Right renal pelvis (tissue), 4 donors: ENCODE measurements around the gene BICRA. TPM values are rescaled to one million over a fixed set of nuclear protein-coding genes. Genes with fewer than 3 reads are reported as not detected.
"Not testable (repeated sequence)": the region's sequence is repeated elsewhere in the genome, so short reads cannot be mapped to it uniquely, and the experiment has no call there.

Source experiments
- DNase-seq, 4 donors: peaks; one replicate each; pipeline ENCODE4 v3.0.0-alpha.2; 2013; ENCODE audit warnings: low read depth in 4 of 4, low spot score in 3 of 4, missing footprints in 1 of 4
- polyA plus RNA-seq, 4 donors: library from polyadenylated mRNA; unstranded; fragments of 120-200 nt; gene quantifications; one replicate each; pipeline ENCODE4 v1.2.1, GENCODE V29; 2013; ENCODE audit not compliant: insufficient read length in 4 of 4

Gene BICRA
- polyA plus RNA-seq, 4 donors: 10.7 to 15.2 (median 12.5) TPM

GRCh38 chr19:47626238-47626637 lies 17.3 kb downstream of the BICRA start:
- no peak for DNase-seq

DNA sequence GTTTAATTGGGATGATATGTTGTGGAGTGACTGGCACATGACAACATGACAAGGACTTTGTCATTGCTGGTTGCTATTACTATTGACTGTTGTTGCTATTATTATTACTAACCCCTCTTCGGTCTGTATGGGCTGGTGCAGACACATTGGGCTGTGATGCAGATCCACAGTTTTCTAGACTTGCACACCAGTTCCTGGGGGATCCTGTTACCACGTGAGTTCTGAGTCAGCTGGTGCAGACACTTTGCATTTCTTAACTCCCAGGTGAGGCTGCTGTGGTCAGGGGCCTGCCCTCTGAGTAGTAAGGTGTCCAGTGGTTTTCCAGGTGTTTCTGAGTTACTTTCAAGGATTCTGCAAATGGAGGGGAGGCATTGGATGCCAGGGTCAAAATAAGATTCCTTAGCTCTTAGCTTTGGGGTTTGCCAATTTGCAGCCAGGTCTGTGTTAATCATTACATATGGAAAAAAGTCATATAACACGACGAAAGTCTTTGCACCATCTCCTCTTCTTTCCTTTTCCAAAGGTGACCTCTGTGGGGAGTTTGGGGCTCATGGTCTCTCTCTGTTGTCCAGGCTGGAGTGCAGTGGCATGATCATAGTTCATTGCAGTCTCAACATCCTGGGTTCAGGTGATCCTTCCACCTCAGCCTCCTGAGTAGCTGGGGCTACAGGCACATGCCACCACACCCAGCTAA lies 19.3 kb downstream of the BICRA start:
- DNase-seq: no peak

DNA sequence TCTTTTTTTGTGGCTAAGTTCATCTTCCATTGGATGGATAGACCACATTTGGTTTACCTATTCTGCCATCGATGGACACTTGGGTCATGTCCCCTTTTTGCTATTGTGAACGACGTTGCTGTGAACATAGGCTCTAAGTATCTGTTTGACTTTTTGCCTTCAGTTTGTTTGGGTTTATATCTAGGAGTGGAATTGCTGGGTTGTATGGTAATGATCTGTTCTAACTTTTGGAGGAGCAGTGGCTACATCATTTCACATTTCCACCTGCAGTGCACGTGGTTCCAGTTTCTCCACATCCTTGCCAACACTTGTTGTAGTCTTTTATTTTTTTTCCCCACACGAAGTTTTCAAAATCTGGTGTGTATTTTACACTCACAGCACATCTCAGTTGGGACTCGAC lies 21.7 kb downstream of the BICRA start:
- DNase-seq: no peak

GRCh38 chr19:47631681-47632446 lies 22.9 kb downstream of the BICRA start:
- no peak for DNase-seq

DNA sequence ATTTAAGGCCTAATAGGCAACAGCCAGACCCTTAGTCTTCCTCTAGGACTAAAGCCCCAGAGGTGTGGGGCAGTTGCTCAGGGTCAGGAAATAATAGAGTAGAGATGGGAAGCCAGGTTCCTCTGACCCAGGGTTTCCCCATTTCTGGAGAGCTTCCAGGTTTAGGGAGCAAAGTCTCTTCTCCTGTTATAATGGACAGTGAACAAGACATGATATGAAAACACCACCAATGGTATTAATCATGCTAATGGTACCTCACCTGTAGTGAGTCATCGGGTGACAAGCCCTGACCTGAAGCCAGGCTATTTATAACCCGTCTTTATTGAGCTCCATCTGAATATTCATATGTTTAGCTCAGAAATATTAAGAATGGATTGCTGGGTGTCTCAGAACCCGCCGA lies 24.6 kb downstream of the BICRA start:
- no peak for DNase-seq

GRCh38 chr19:47633996-47634395 lies 25.1 kb downstream of the BICRA start:
- no peak for DNase-seq

DNA sequence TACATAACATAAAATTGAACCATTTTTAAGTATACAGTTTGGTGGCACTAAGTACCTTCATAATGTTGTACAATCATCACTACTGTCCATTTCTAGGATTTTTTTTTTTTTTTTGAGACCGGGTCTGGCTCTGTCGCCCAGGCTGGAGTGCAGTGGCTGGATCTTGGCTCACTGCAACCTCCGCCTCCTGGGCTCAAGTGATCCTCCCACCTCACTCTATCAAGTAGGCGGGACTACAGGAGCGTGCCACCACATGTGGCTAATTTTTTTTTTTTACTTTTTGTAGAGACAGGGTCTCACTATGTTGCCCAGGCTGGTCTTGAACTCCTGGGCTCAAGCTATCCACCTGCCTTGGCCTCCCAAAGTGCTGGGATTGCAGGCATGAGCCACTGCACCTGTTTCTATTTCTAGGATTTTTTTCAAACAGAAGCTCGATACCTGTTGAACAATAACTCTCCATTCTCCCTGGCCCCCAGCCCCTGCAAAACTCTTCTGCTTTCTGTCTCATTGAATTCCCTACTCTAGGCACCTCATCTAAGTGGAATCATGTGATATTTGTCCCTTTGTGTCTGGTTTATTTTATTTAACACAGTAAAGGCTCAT lies 26.3 kb downstream of the BICRA start:
- not testable (repeated sequence) for DNase-seq

DNA sequence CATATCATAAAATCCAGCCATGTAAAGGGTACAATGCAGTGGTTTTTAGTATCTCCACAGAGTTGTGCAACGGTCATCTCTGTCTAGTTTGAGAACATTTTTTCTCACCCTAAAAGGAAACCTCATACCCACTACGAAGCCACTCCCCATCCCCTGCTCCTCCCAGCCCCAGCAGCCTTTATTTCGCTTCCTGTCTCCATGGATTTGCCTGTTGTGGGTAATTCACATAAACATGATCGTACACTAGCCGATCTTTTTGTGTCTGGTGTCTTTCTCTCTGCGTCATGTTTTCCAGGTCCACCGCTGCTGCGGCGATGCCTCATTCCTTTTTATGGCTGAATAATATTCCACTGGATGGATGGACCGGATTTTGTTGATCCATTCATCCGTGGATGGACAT lies 28.6 kb downstream of the BICRA start:
- no peak for DNase-seq

GRCh38 chr19:47641891-47642485 lies 33.1 kb downstream of the BICRA start:
- no peak for DNase-seq

- DNase-seq: no peak
Measured at GRCh38 chr19:47643281-47643680, 34.3 kb downstream of the BICRA start.

DNA sequence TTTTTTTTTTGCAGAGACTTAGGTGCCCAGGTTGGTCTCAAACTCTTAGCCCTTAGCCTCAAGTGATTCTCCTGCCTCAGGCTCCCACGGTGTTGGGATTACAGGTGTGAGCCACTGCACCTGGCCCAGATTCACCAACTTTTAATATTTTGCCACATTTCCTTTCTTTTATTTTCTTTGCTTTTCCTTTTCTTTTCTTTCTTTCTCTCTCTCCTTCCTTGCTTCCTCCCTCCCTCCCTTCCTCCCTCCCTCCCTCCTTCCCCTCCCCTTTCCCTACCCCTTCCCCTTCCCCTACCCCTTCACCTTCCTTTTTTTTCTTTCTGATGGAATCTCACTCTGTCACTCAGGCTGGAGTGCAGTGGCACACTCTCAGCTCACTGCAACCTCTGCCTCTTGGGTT lies 35.3 kb downstream of the BICRA start:
- no peak for DNase-seq

DNA sequence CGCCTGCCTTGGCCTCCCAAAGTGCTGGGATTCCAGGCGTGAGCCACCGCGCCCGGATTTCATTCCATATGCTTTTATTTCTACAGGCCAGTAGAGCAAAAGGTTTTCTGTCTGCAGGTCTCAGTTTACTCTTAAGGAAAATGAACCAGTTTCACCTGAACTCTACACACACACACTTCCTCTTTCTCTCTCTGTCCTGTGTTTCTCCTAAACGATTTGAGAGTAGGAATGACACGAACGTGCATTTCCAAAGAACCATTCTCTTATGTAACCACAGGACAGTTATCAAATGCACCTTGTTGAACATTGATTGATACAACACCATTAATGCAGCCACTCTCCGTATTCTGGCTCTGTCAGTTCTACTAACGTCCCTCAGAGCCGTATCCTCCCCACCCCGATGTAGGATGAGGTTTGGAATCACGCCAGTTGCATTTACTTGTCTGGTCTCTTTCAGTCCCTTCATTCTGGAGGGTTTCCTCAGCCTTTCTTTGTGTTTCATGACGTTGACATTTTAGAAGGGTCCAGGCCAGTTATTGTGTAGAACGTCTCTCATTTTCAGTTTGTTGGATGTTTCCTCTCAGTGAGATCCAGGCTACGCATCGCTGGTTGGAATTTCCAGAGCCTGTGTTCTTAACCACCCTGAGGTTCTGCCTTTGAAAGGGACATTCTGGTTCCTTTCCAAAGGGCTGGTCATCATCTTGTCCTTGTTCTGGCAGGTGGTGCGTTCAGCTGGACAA lies 36.0 kb downstream of the BICRA start:
- no peak for DNase-seq

GRCh38 chr19:47646924-47647323 lies 38.0 kb downstream of the BICRA start:
- DNase-seq: no peak

GRCh38 chr19:47649588-47649987 lies 40.7 kb downstream of the BICRA start:
- DNase-seq: no peak

- DNase-seq: no peak
Measured at GRCh38 chr19:47650700-47651099, 41.8 kb downstream of the BICRA start.

DNA sequence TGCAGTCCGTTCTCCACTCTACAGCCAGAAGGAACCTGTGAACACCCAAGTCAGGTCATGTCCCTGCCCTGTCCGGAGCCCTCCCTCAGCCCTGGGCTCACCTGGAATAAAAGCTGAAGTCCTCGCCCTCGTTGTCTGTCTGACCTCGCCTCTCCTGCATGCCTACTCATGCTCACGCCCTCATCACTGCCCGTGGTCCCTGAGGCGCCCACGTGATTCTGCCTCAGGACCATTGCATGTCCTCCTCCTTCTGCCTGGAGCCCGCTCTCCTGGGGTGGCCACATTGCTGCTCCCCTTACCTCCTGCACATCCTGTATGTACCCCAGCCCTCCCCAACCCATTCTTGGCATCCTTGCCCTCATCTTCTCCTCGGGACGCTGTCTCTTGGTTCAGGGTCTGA lies 42.2 kb downstream of the BICRA start:
- no peak for DNase-seq

DNA sequence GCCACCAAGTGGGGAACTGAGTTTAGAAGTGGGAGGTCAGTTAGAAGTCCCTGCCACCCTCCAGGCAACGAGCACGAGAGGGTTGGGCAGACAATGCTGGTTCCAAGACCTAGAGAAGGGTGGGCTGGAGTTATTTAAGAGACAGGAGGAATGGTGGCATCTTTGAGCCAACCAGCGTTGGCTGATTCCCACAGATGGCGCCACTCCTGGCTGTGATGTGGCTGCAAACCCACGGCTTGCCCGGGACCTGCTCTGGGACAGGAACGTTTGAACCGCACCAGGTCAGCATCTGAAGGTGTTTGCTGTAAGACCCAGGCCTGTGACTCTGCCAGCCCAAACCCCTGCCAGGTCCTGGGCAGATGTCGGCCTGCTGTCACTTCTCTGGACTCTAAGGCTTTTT lies 42.8 kb downstream of the BICRA start:
- DNase-seq: no peak

GRCh38 chr19:47652285-47652684 lies 43.4 kb downstream of the BICRA start:
- no peak for DNase-seq

- DNase-seq: no peak
Measured at GRCh38 chr19:47653856-47654255, 44.9 kb downstream of the BICRA start.

DNA sequence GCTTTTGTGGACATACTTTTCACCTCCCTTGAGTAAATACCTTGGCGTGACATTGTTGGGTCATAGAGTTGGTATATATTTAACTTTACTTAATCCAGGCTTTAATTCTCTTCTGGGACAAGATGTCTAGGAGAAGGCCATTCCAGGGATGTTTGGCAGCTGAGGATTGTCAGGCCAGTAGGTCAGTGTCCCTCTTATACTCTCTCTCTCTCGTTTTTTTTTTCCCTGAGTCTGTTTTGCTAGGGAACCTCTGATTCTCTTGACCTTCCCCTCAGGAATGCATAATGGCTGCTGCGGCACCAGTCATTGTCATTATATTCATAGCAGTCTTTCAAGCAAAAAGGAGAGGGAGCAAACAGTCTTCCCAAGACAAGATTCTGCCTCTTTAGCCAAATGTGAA lies 48.8 kb downstream of the BICRA start:
- DNase-seq: no peak
